A673 (cell line): ENCODE measurements around the gene PROX2.

Experiments used
- CTCF ChIP-seq: fragments of 300-800, 200-600 bp; sonication (generic); conservative IDR thresholded peaks from 2 replicates; pipeline ENCODE4 v1.5.1; 2017; ENCODE audit warnings: low read depth, mild to moderate bottlenecking, antibody characterized with exemption, low read length, moderate library complexity, mixed read lengths
- EZH2 ChIP-seq: fragments of 200-600 bp; sonication (generic); IDR thresholded peaks from 2 replicates; pipeline ENCODE4 v1.6.1; 2017; ENCODE audit warnings: borderline replicate concordance, low read depth, mild to moderate bottlenecking, mixed read lengths, antibody characterized with exemption, low read length; ENCODE audit not compliant: poor library complexity, severe bottlenecking

GRCh38 chr14:74868739-74869138 lies 7.2 kb downstream of the PROX2 start:
- TF ChIP-seq CTCF (no peak), EZH2 (no peak)
